Mesothelial cell of epicardium (in vitro differentiated cells): ENCODE results near the gene ZDHHC8. TPM values are rescaled to one million over a fixed set of nuclear protein-coding genes. Genes with fewer than 3 reads are reported as not detected.

ENCODE experiments used
- DNase-seq, 2 experiments: peaks; one replicate each; pipeline ENCODE4 v3.0.0; 2021; ENCODE audit warnings: low spot score in 2 of 2; ENCODE audit not compliant: unreplicated experiment in 2 of 2
- H3K27ac Mint-ChIP-seq: 2 replicates; pipeline ENCODE4 v1.8.0; 2021; ENCODE audit warnings: mixed read lengths
- H3K27me3 Mint-ChIP-seq: 2 replicates; pipeline ENCODE4 v1.8.0; 2021; ENCODE audit warnings: low read depth, mixed read lengths
- H3K36me3 Mint-ChIP-seq: 2 replicates; pipeline ENCODE4 v1.8.0; 2021; ENCODE audit warnings: mixed read lengths
- H3K4me1 Mint-ChIP-seq: 2 replicates; pipeline ENCODE4 v1.8.0; 2021; ENCODE audit warnings: mixed read lengths
- H3K4me3 Mint-ChIP-seq: 2 replicates; pipeline ENCODE4 v1.8.0; 2021; ENCODE audit warnings: mild to moderate bottlenecking, moderate library complexity, mixed read lengths
- H3K9me3 Mint-ChIP-seq: 2 replicates; pipeline ENCODE4 v1.8.0; 2021; ENCODE audit warnings: mixed read lengths
- total RNA-seq: library from RNA; stranded (reverse); gene quantifications from 3 replicates; pipeline ENCODE4 v1.2.1, GENCODE V29; 2021
- TF ChIP-seq, protein P1 (sequence below): fragments of 200-600 bp; sonication (generic); IDR thresholded peaks from one replicate; pipeline ENCODE4 v1.5.0; 2021; ENCODE audit warnings: antibody characterized with exemption; ENCODE audit not compliant: unreplicated experiment

The ZDHHC8 gene
- total RNA-seq, 1 donor from 2014 or later: 86.2 TPM

DNA sequence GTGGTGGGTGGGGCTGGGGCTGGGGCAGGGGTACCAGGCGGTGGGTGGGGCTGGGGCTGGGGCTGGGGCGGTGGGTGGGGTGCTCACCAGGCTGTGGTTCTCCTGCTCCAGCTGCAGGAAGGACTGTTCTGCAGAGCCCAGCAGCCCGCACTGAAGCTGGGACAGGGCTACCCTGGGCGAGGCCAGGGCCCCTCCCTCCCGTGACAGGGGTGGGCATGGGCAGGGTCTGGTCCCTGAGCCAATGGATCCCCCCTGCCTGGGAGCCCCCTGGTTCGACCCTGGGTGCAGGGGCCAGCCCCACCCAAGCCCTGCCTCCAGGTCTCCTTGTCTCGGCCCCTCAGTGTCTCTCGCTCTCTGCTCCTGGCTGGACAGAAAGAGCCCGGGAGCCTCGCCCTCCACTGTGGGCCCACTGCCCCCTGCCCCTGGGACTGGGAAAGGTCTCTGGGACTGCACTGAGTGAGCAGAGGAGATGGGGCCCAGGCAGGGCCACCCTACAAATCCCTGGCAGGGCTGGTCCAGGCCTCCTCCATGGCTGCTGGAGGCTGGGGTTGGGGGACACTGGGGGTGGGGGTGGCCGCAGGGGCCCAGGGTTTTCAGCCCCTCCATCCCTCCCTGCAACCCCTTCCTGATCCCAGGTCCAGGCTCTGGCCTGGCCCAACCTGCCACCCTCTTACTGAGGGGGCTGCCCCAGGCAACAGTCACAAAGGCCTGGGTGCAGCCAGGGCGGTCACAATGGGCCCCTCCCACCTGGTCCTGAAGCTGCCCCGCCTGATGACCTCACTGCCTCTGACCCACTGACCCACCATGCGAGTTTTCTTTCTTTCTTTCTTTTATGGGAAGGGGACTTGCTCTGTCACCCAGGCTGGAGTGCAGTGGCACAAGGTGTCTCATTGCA is 19.0 kb downstream of the ZDHHC8 start, which contains the start of gene CCDC188:
Gene CCDC188, minus strand, starts transcription at position 675 of the 895 bp plus-strand sequence. Its CDS starts 69 bp downstream, at position 606.
- no peak for DNase-seq
- H3K4me3 Mint-ChIP-seq: no peak within 1 kb of the TSS
- H3K9me3 Mint-ChIP-seq: no peaks in the 10 kb centered on the region
- no peaks in the 10 kb centered on the region for H3K27me3 Mint-ChIP-seq
- H3K36me3 Mint-ChIP-seq: no peaks in the 10 kb centered on the region
- TF ChIP-seq, protein P1, sequence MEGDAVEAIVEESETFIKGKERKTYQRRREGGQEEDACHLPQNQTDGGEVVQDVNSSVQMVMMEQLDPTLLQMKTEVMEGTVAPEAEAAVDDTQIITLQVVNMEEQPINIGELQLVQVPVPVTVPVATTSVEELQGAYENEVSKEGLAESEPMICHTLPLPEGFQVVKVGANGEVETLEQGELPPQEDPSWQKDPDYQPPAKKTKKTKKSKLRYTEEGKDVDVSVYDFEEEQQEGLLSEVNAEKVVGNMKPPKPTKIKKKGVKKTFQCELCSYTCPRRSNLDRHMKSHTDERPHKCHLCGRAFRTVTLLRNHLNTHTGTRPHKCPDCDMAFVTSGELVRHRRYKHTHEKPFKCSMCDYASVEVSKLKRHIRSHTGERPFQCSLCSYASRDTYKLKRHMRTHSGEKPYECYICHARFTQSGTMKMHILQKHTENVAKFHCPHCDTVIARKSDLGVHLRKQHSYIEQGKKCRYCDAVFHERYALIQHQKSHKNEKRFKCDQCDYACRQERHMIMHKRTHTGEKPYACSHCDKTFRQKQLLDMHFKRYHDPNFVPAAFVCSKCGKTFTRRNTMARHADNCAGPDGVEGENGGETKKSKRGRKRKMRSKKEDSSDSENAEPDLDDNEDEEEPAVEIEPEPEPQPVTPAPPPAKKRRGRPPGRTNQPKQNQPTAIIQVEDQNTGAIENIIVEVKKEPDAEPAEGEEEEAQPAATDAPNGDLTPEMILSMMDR: no peak
- H3K27ac Mint-ChIP-seq: no peak within 1 kb of the TSS
- no peaks in the 10 kb centered on the region for H3K4me1 Mint-ChIP-seq

DNA sequence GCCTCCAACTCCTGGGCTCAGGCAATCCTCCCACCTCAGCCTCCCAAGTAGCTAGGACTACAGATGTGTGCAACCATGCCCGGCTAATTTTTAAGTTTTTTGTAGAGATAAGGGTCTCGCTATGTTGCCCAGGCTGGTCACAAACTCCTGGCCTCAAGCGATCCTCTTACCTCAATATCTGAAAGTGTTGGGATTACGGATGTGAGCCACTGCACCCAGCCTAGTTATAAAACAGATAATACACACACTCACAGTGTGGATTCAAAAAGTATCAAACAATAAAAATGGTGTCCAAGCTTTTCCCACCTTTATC is 19.6 kb downstream of the ZDHHC8 start:
- no peaks in the 10 kb centered on the region for H3K27me3 Mint-ChIP-seq
- H3K36me3 Mint-ChIP-seq: no peaks in the 10 kb centered on the region
- no peaks in the 10 kb centered on the region for H3K9me3 Mint-ChIP-seq
- no peak overlapping the region for H3K27ac Mint-ChIP-seq
- TF ChIP-seq, protein P1: no peak
- no peaks in the 10 kb centered on the region for H3K4me1 Mint-ChIP-seq
- no peak for DNase-seq
- no peak overlapping the region for H3K4me3 Mint-ChIP-seq

DNA sequence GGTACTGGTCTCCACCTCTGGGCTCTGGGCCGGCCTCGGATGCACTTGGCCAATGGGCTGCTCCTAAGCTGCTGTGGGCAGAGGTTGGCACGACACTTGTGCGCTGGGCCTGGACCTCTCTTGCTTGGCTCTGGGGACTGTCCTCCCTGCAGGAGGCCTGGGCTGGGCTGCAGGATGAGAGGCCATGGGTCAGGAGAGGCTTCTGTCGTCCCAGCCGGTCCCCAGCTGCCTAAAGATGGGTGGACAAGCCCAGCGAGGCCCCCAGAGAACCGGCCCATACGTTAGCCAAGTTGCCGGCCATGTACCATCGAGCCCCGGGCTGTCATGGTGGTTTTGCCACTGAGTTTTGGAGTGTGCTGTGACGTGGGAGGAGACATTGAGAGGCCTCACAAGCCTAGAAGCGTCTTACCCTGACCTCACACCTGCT is 20.9 kb downstream of the ZDHHC8 start:
- H3K36me3 Mint-ChIP-seq: no peaks in the 10 kb centered on the region
- TF ChIP-seq, protein P1: no peak
- no peak overlapping the region for H3K27ac Mint-ChIP-seq
- H3K4me3 Mint-ChIP-seq: no peak overlapping the region
- peaks cover 3% of the 10 kb centered on the region for H3K4me1 Mint-ChIP-seq
- DNase-seq: no peak
- no peaks in the 10 kb centered on the region for H3K9me3 Mint-ChIP-seq
- H3K27me3 Mint-ChIP-seq: peaks cover 3% of the 10 kb centered on the region

DNA sequence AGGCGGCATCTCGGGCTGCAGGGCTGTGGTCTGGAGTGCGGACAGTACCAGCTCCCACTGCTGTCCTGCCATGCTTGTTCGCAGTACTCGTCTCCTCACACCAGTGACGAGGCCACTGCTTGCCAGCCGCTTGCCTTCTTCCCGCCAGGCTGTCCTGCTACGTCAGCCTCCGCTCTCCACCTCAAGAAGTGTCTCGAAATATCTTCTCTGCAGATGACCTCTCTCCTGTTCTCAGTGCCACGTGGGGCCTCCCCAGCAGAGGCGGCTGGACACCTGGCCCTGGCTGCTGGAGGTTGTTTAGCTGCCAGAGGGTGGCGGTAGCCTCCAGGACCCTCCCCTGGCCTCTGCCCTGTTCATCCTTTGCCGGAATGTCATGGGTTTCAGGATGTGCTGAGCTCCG is 22.3 kb downstream of the ZDHHC8 start:
- Mint-ChIP-seq H3K27ac (no peak overlapping the region), H3K9me3 (no peaks in the 10 kb centered on the region), H3K4me3 (no peak overlapping the region), H3K27me3 (peaks cover 6% of the 10 kb centered on the region), H3K4me1 (peaks cover 3% of the 10 kb centered on the region), H3K36me3 (no peaks in the 10 kb centered on the region)
- TF ChIP-seq, protein P1: no peak
- no peak for DNase-seq

DNA sequence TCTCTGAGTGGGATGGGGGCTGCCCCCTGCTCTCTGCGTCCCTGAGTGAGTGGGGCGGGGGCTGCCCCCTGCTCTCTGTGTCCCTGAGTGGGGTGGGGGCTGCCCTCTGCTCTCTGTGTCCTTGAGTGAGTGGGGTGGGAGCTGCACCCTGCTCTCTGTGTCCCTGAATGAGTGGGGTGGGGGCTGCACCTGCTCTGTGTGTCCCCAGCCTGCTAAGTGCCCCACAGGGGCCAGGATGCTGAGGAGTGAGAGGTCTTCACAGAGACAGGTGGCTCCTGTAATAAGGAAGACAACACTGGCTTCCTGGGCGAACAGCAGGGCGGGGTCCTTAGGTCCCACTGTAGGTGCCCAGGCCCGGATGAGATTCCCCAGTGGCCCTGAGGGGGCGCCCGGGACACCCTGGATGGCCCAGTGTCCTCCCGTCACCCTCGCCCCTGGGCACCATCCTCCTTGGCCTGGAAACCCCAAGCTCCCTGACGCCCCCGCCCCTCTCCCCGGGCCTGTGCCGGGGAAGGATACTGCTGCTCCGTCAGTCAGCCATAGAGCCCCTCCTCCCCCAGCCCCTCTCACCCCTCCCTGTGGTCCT is 23.1 kb downstream of the ZDHHC8 start:
- H3K27ac Mint-ChIP-seq: no peak overlapping the region

More for the DNA sequence above, 23.1 kb downstream of the ZDHHC8 start:
- TF ChIP-seq, protein P1: no peak
- Mint-ChIP-seq H3K9me3 (no peaks in the 10 kb centered on the region), H3K27me3 (peaks cover 8% of the 10 kb centered on the region), H3K4me3 (no peak overlapping the region), H3K36me3 (no peaks in the 10 kb centered on the region), H3K4me1 (peaks cover 3% of the 10 kb centered on the region)
- no peak for DNase-seq
